B cell (primary cell): Measurements from ENCODE around the gene CLDND2.

ENCODE experiments used
- CTCF ChIP-seq: fragments of 200-600 bp; IDR thresholded peaks from one replicate; pipeline ENCODE4 v1.8.0; 2022; ENCODE audit warnings: antibody characterized with exemption, mild to moderate bottlenecking
- EZH2 ChIP-seq: IDR thresholded peaks from 2 replicates; pipeline ENCODE4 v1.6.1; 2012; ENCODE audit warnings: borderline replicate concordance, low read depth, mild to moderate bottlenecking, moderate library complexity, low read length; ENCODE audit not compliant: insufficient read depth, poor library complexity, severe bottlenecking

GRCh38 chr19:51331716-51332115, 37.1 kb downstream of the CLDND2 start:
- TF ChIP-seq CTCF (no peak), EZH2 (no peak)
